Left lung (tissue), 10 donors: Measurements from ENCODE around the gene SATB2. TPM values are rescaled to one million over a fixed set of nuclear protein-coding genes. Genes with fewer than 3 reads are reported as not detected.
A peak's percentile ranks its signal among the peaks of the same experiment; 100 is the strongest.

Experiments used
- ATAC-seq: fragments of 200-7000 bp; cut with Tn5 transposase; one replicate; pipeline ENCODE4 v1.9.1; 2020; ENCODE audit warnings: moderate library complexity
- DNase-seq, 4 donors: peaks; one replicate each; pipeline ENCODE4 v3.0.0-alpha.2; 2013 to 2020
- H3K27ac ChIP-seq, 2 donors: fragments of 200-600 bp; sonication (generic) in 1 of 2; one replicate each; pipeline versions ENCODE4 v1.5.0 to v1.8.0; 2020 to 2021
- H3K27me3 ChIP-seq, 2 donors: fragments of 200-600 bp; sonication (generic) in 1 of 2; one replicate each; pipeline versions ENCODE4 v1.5.0 to v1.8.0; 2020 to 2021
- H3K36me3 ChIP-seq, 2 donors: fragments of 200-600 bp; sonication (generic) in 1 of 2; one replicate each; pipeline versions ENCODE4 v1.5.0 to v1.8.0; 2020 to 2021
- H3K4me1 ChIP-seq, 2 donors: fragments of 200-600 bp; one replicate each; pipeline ENCODE4 v1.8.0; 2021
- H3K4me3 ChIP-seq, 2 donors: fragments of 200-600 bp; sonication (generic) in 1 of 2; one replicate each; pipeline versions ENCODE4 v1.5.0 to v1.8.0; 2020 to 2021; ENCODE audit warnings: mild to moderate bottlenecking in 1 of 2
- H3K9me3 ChIP-seq, 2 donors: fragments of 200-600 bp; sonication (generic) in 1 of 2; one replicate each; pipeline versions ENCODE4 v1.5.0 to v1.8.0; 2020 to 2021
- CTCF ChIP-seq, 2 donors: fragments of 200-600 bp; sonication (generic) in 1 of 2; IDR thresholded peaks; one replicate each; pipeline versions ENCODE4 v1.5.0 to v1.8.0; 2021; ENCODE audit warnings: antibody characterized with exemption in 2 of 2
- intact Hi-C, 2 donors: fragments of 100-400 bp; cut with DNase I; formaldehyde crosslinking; loops; one replicate each; pipeline versions ENCODE4 v1.11.2 to v1.14.2; 2022
- polyA plus RNA-seq, 6 donors: library from polyadenylated mRNA; unstranded; fragments of 120-200 nt; gene quantifications; one replicate each; pipeline ENCODE4 v1.2.1, GENCODE V29; 2013; ENCODE audit not compliant: insufficient read length in 6 of 6
- total RNA-seq, 2 donors: library from RNA; stranded (reverse); fragmentation: NEBNext Ultra II Directional; extraction: Animal tissue kit (Norgen Biotek cat#: 25700); gene quantifications; one replicate each; pipeline ENCODE4 v1.2.1, GENCODE V29; 2021
- donor health status: DM: no; HTN: yes; CAD: no.
- donor health status: DM: no; HTN: no; CAD: no.

SATB2 gene
- total and polyA plus RNA-seq, 8 donors, result 2.9 to 4.5 (median 3.8) TPM

GRCh38 chr2:199462956-199463692 is 5.4 kb upstream of the SATB2 start:
- peaks cover 84 to 94% of the 10 kb centered on the region in 2 donors for H3K27me3 ChIP-seq
- intact Hi-C loops, result no loop called here
- peak overlapping the region; percentile 23 to 42 for H3K4me3 ChIP-seq
- ATAC-seq, result peak; percentile 71
- H3K36me3 ChIP-seq, result no peaks in the 10 kb centered on the region
- no peaks in the 10 kb centered on the region for H3K9me3 ChIP-seq
- peak; percentile 74 to 78 for TF ChIP-seq CTCF (IDR thresholded peaks at IDR 0.05)
- DNase-seq, result peak in 3 of 4 donors; percentile 73 to 92 (median 75)
- H3K27ac ChIP-seq, result no peak overlapping the region
- H3K4me1 ChIP-seq, result peaks cover 18 to 38% of the 10 kb centered on the region in 2 donors

- H3K27ac ChIP-seq, result no peak overlapping the region
- H3K27me3 ChIP-seq, result peaks cover 77 to 94% of the 10 kb centered on the region in 2 donors
- DNase-seq (peak in 1 of 4 donors; percentile 56), ATAC-seq (no peak)
- no peaks in the 10 kb centered on the region for H3K9me3 ChIP-seq
- H3K4me3 ChIP-seq, result no peak overlapping the region
- H3K36me3 ChIP-seq, result no peaks in the 10 kb centered on the region
- intact Hi-C loops, result no loop called here
- TF ChIP-seq CTCF (IDR thresholded peaks at IDR 0.05), result no peak
- H3K4me1 ChIP-seq, result peaks cover 22 to 45% of the 10 kb centered on the region in 2 donors
These were observed 4.7 kb upstream of the SATB2 start for GRCh38 chr2:199462347-199462955.

- peaks cover 75 to 94% of the 10 kb centered on the region in 2 donors for H3K27me3 ChIP-seq
- intact Hi-C loops, result no loop called here
- H3K36me3 ChIP-seq, result no peaks in the 10 kb centered on the region
- no peak for DNase-seq
- H3K4me1 ChIP-seq, result peaks cover 28 to 51% of the 10 kb centered on the region in 2 donors
- no peak for ATAC-seq
- no peak overlapping the region for H3K4me3 ChIP-seq
- H3K9me3 ChIP-seq, result no peaks in the 10 kb centered on the region
- no peak for TF ChIP-seq CTCF (IDR thresholded peaks at IDR 0.05)
- H3K27ac ChIP-seq, result no peak overlapping the region
These were observed 4.1 kb upstream of the SATB2 start for GRCh38 chr2:199461711-199462346.

- ATAC-seq (no peak), DNase-seq (no peak)
- Histone ChIP-seq H3K36me3 (no peaks in the 10 kb centered on the region), H3K27me3 (peaks cover 75 to 94% of the 10 kb centered on the region in 2 donors), H3K27ac (no peak overlapping the region), H3K4me3 (no peak overlapping the region), H3K4me1 (peaks cover 31 to 59% of the 10 kb centered on the region in 2 donors), H3K9me3 (no peaks in the 10 kb centered on the region)
- intact Hi-C loops, result no loop called here
- TF ChIP-seq CTCF (IDR thresholded peaks at IDR 0.05), result no peak
These were observed 3.3 kb upstream of the SATB2 start for GRCh38 chr2:199460846-199461710.
